Parathyroid adenoma (tissue), 2 donors: ENCODE data around the gene FAM78A.

Experiments used
- H2AFZ ChIP-seq: fragments of 300-600 bp; sonication (generic); one replicate; pipeline ENCODE4 v1.7.0; 2017; ENCODE audit warnings: antibody characterized with exemption, mild to moderate bottlenecking
- H3K27ac ChIP-seq: fragments of 300-600 bp; sonication (generic); one replicate; pipeline ENCODE4 v1.7.0; 2017
- H3K27me3 ChIP-seq: fragments of 300-600 bp; sonication (generic); one replicate; pipeline ENCODE4 v1.7.0; 2017; ENCODE audit warnings: low read length; ENCODE audit not compliant: control insufficient read depth, insufficient read depth
- H3K36me3 ChIP-seq: fragments of 300-600 bp; sonication (generic); one replicate; pipeline ENCODE4 v1.7.0; 2017; ENCODE audit warnings: low read length; ENCODE audit not compliant: control insufficient read depth, insufficient read depth
- H3K4me1 ChIP-seq: fragments of 300-600 bp; sonication (generic); one replicate; pipeline ENCODE4 v1.7.0; 2017; ENCODE audit warnings: control low read depth
- H3K4me2 ChIP-seq: fragments of 300-600 bp; sonication (generic); one replicate; pipeline ENCODE4 v1.7.0; 2017; ENCODE audit warnings: low read length
- H3K4me3 ChIP-seq: fragments of 300-600 bp; sonication (generic); one replicate; pipeline ENCODE4 v1.7.0; 2017; ENCODE audit warnings: low read depth, low read length
- H3K79me2 ChIP-seq: fragments of 300-600 bp; sonication (generic); one replicate; pipeline ENCODE4 v1.7.0; 2017; ENCODE audit warnings: control low read depth
- H3K9ac ChIP-seq: fragments of 300-600 bp; sonication (generic); one replicate; pipeline ENCODE4 v1.7.0; 2017; ENCODE audit warnings: mild to moderate bottlenecking
- H3K9me3 ChIP-seq: fragments of 300-600 bp; sonication (generic); one replicate; pipeline ENCODE4 v1.7.0; 2017; ENCODE audit warnings: low read length; ENCODE audit not compliant: control insufficient read depth
- CTCF ChIP-seq: fragments of 300-600 bp; sonication (generic); IDR thresholded peaks from one replicate; pipeline ENCODE4 v1.7.0; 2017; ENCODE audit warnings: antibody characterized with exemption, mild to moderate bottlenecking
- donor health status: primary hyperparathyroidism.

Gene FAM78A

GRCh38 chr9:131279863-131280570, 3.7 kb upstream of the FAM78A start:
- TF ChIP-seq CTCF = no peak
- Histone ChIP-seq H3K36me3 (no peaks in the 10 kb centered on the region), H3K9ac (no peak overlapping the region), H3K79me2 (no peaks in the 10 kb centered on the region), H3K4me2 (no peak overlapping the region), H2AFZ (no peak overlapping the region), H3K4me1 (no peaks in the 10 kb centered on the region), H3K27me3 (no peaks in the 10 kb centered on the region), H3K4me3 (no peak overlapping the region), H3K9me3 (no peaks in the 10 kb centered on the region), H3K27ac (no peak overlapping the region)

GRCh38 chr9:131279196-131279862, 3.0 kb upstream of the FAM78A start:
- TF ChIP-seq CTCF = no peak
- Histone ChIP-seq H2AFZ (no peak overlapping the region), H3K27ac (no peak overlapping the region), H3K4me3 (no peak overlapping the region), H3K9ac (no peak overlapping the region), H3K4me1 (no peaks in the 10 kb centered on the region), H3K4me2 (no peak overlapping the region), H3K9me3 (no peaks in the 10 kb centered on the region), H3K36me3 (no peaks in the 10 kb centered on the region), H3K27me3 (no peaks in the 10 kb centered on the region), H3K79me2 (no peaks in the 10 kb centered on the region)

DNA sequence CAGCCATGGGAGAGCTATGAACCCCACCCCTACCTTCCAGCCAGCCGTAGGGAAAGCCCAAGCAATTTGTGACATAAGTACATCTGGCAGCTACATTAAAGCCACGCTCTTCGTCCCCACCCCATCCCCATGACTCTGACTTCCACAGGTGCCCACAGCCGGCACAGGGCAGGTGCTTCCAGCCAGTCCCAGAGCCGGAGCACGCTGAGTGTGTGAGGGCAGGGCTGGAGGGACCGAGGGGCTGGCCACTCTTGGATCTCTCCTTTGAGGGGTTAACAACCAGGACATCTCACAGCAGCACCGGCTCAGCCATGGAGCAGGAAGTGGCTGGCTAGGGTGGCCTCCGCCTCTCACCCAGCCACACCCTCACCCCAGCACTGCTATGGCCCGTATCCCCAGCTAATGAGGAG, 2.4 kb upstream of the FAM78A start:
- Histone ChIP-seq H3K4me3 (no peak overlapping the region), H3K27ac (no peak overlapping the region), H3K9me3 (no peaks in the 10 kb centered on the region), H3K79me2 (no peaks in the 10 kb centered on the region), H3K36me3 (no peaks in the 10 kb centered on the region), H2AFZ (no peak overlapping the region), H3K4me1 (no peaks in the 10 kb centered on the region), H3K27me3 (no peaks in the 10 kb centered on the region), H3K9ac (no peak overlapping the region), H3K4me2 (no peak overlapping the region)
- TF ChIP-seq CTCF = no peak

GRCh38 chr9:131277910-131278701, 1.8 kb upstream of the FAM78A start:
- Histone ChIP-seq H3K4me1 (no peaks in the 10 kb centered on the region), H2AFZ (peak overlapping the region; percentile 60), H3K36me3 (no peaks in the 10 kb centered on the region), H3K9me3 (no peaks in the 10 kb centered on the region), H3K4me3 (no peak overlapping the region), H3K9ac (no peak overlapping the region), H3K27me3 (no peaks in the 10 kb centered on the region), H3K4me2 (peak overlapping the region; percentile 74), H3K79me2 (no peaks in the 10 kb centered on the region), H3K27ac (no peak overlapping the region)
- TF ChIP-seq CTCF = no peak
